Stimulated activated CD4-positive, alpha-beta T cell treated with anti-CD3 and anti-CD28 coated beads, Interleukin-15, amount 100 ng/mL, for 48 hours (primary cell): ENCODE measurements around the gene PPP6R2.

Source experiments
- DNase-seq, 2 donors: peaks; one replicate each; pipeline ENCODE4 v3.0.0-alpha.2; 2020; ENCODE audit warnings: low read depth in 2 of 2

The PPP6R2 gene

DNA sequence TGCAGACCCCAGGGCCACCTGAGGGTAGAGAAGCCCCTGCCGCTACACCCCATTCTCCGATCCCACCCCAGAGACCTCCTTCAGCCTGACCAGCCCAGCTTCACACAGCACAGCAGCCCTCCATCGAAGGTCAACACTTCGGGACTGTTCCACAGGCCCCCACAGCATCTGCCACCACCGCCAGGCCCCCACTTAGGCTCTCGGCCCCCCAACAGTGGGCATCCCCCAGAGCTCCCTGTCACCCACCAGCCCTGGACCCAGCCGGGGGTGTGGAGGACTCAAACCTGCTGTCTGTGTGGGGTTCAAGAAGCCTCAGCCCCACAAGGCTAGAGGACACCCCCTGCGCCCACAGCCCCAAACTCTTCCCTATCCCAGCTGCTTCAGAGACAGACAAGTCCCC lies 125.5 kb downstream of the PPP6R2 start:
- DNase-seq = no peak

DNA sequence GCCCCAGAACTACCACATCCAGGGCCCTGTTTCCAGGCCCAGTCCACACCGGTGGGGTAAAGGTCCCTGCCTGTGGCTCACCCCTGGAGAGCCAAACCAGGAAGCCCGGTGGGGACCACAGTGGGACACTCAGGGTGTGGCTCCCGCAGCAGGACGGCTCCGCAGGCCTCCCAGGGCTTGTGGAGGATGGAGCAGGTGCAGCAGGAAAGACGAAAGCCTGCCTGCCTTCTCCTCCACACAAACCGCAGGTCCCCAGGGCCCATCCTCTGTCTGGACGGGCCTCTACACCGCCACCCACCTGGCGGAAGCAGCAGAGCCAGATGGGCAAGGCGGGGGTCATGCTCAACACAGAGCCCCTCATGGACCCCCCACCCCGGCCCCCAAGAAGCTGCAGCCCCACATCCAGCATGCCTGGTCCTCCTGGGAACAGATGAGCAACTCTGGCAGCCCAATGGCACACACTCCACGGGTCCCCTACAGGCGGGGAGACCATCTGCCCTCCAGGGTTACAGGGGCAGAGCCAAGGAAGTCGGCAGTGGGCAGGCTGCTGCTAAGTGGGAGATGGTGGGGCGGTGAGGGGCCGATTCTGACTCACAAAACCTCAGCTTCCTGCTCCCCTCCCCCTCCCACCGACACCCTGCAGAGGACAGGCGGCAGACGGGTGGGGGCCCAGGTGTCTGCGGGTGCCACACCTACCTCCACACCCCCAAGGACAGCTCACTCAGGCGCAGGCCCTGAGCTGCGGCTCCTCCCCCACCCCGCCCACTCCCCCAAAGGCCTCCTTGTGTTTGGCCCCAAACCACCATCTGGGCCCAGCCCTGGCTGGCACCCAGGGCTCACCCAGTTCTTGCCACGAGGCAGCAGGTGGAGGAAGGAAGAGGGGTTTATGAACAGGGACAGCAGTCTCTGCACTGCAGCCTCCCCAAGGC lies 126.5 kb downstream of the PPP6R2 start:
- DNase-seq = peak; percentile 89 to 92

DNA sequence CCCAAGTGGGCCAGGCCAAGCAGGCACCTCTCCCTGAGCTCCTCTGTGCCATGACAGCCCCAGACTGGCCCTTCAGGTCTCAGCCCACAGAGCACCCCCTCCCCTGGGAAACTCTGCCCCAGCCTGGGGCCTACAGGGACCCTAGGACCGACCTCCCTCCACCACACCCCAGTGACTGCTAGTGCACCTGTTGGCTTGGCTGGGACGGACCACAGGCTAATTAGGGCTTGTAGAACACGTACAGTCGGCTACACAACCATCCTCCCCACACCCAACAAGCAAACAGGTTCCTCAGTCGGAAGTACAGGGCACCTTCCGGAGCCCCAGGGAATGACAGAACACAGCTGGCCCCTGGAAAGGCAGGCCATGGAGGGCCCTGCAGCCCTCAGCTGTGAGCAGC lies 127.4 kb downstream of the PPP6R2 start:
- DNase-seq = no peak

DNA sequence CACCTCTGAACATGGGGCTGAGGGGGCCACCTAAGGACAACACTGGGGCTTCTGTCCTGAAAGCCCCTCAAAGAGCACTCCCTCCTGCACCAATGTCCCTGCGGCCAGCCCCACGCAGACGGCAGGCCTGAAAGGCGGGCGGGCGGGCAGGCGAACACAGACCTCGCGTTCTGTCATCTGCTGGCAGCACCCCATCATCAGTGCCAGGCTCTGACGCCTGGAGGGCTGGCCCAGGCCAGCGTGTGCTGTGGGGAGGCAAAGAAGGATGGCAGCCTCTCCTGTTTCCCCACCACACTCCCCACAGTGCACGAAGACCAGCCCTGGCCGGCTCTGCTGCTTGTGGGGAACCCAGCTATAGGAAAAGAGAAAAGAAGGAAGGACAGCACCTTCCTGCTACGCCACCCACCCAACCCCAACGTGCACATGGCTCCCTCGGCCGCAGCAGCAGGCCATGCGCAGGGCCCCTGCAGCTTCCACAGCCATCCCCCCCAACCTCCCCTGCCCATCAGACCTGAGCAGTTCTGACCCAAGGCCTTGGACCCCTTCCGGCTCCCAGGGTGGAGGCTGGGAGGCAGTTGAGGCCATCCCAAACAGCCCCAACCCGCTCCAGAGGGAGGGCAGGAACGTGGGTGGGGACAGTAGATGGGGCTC lies 128.2 kb downstream of the PPP6R2 start:
- no peak for DNase-seq

DNA sequence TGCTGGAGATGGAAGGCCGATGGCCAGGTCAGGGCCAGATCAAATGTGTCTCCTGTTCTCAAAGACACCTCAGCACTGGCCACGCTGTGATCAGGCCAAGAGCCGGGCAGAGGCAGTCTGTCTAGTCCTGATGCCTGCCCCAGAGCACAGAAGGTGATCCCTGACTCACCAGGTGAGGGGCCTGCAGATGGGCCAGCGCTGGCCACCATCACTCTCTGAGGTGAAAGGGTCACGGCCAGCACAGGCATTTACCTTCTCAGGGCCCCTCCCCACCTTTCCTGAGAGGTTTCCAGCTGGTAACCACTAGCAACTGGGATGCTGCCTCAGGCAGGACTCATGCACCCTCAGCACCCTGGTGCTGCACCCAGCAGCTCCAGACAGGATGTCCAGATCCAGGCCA lies 128.8 kb downstream of the PPP6R2 start:
- DNase-seq = no peak

DNA sequence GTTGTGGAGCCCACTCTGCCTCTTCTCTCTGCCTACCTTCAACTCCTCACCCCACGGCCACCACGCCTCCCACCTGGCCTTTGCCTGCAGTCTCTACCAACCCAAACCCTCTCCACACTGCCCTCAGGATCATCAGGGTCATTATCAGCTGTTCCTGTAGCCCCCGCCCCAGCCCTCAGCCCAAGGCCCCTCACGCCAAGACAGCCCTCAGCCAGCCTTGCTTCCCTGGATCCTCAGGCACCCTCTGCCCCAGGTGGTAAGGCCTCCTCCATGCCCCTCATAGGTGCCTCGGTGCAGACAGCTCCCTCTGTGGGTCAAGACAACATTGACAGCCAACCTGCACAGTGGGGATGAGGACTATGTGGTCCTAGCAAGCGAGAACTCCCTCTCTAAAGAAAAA lies 130.0 kb downstream of the PPP6R2 start:
- peak in 1 of 2 donors; percentile 54 for DNase-seq

DNA sequence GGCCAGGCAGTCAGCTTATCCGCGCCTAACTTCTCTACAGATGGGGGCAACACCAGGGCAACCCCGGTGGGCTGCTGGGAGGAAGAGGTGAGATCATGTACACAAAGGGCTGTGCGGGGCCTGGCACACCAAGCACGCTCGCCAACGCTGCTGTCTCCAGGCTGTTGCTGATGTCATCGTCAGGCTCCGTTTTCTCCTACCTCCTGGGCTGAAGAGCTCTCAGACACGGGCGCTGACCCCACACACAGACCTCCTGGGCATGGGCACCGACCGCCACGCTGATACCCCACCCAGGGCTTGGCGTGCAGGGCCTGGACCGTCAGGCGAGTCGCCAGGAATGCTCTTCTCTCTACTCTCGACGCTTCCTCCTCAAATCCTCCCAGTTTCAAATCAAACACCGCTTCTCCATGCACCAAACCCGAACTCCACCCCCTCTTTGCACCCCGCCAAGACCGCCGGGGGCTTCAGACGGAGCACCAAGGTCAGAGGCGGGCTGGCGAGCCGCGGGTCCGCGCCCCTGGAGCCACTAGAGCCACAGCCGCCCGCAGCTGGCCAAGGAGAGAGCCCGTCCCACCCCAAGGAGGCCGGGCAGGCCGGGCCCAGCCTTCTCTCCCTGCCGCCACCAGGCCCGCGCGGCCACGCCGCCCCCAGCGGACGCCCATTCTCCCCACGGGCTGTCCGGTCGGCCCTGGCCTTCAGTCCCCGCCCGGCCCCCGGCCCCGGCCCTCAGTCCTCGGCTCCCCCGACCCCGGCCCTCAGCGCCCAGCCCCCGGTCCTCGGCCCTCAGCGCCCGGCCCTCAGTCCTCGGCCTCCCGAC lies 130.9 kb downstream of the PPP6R2 start:
- DNase-seq = no peak

DNA sequence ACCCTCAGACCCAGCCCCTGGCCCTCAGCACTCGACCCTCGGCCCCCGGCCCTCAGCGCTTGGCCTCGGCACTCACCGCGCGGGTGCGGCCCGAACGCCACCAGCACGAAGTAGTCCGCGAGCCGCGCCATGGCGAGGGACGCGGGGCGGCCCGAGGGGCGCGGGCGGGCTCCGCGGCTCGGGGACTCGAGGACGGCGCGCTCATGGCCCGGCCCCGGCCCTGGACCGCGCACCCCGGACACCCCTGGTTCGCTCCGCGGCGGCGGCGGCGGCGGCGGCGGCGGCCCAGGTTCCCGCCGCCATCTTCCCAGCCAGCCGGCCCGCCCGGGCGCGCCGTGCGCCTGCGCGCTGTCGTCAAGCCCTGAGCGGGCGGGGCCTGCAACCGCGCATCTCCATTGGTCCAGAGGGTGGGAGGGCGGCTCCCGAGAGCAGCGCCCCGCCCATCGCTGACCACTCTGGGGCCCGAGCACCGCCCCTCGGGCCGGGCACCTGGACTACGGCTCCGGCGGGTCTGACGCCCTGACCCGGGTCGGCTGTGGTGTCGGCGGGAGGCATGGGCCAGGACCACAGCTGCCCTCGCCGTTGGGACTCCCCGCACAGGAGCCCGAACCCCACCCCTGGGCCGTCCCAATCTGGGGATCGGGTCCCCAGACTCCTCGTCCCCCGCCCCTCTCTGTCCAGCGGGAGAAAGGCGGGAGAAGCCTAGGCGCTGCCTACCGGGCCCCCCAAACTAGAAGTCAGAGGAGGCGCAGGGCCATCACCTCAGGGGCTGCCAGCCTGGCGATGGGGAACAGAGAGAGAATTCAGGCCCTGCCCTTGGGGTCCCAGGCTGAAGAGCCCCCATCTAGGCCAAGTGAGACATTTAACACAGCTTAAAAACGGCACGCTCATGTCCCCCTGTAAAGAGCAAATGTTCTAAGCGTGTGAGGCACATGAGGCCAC lies 131.9 kb downstream of the PPP6R2 start, which contains the start of gene SBF1:
Gene SBF1, minus strand, starts transcription at position 326 of the 942 bp plus-strand sequence. Its CDS starts 195 bp downstream, at position 131.
- DNase-seq = peak; percentile 74 to 86

DNA sequence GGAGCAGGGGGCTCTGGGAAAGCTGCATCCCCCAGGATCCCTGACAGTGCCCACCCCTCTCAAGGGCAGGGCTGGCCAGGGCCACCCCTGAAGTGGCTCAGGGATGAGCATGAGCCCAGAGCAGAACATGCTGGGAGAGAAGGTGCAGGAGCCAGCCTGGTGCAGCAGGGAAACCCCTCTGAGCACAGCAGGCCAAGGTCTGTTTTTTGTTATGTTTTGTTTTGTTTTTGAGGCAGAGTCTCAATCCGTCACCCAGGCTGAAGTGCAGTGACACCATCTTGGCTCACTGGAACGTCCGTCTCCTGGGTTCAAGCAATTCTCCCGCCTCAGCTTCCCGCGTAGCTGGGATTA lies 132.5 kb downstream of the PPP6R2 start:
- DNase-seq = no peak

DNA sequence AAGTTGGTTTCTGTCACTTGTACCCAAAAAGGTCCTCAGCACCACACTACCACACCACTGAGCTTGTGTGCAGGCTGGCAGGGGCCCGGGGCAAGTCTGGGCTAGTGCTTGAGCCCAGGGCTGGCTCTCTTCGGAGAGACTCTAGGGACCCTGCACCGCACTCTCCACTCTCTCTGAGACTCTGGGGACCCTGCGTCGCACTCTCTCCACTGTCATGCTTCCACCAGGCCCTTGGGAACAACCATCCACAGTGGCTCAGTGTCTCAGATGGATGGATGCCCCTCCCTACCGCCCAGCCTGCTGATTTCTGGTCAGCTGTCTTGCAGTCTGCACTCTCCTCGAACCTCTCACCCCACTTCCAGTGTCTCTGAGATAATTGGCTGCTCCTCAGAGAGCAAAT lies 133.7 kb downstream of the PPP6R2 start:
- DNase-seq = no peak

DNA sequence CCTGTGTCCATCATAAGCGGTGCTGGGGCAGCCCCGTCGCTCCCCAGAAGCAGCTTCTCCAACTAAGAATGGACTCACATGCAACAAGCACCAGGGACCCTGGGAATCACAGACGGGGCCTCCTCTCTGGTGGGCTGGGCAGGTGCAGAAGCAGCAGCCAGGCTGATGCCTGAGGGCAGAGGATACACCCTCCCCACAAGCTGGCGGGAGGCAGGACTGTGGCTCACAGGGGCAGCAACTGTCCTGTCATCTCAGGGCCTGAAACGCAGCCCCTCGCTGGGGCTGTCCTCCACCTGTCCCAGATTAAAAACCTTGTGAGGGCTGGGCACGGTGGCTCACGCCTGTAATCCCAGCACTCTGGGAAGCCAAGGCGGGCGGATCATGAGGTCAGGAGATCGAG lies 134.8 kb downstream of the PPP6R2 start:
- no peak for DNase-seq

DNA sequence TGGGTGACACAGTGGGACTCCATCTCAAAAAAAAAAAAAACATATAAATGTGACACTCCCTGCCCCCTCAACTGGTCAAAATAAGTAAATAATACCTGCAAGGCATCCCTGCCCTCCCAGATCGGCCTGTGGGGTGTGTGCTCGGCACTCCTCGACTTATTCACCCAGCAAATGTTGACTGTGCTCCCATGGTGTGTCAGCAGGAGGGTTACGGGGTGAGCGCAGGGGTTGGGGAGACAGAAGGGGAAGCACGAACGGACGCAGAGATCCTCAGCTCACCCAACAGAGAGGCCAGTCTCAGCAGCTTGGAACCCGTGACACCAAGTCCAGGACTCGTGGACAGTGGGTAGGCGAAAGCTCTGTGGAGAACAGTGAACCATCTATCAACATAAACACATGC lies 136.6 kb downstream of the PPP6R2 start:
- no peak for DNase-seq

DNA sequence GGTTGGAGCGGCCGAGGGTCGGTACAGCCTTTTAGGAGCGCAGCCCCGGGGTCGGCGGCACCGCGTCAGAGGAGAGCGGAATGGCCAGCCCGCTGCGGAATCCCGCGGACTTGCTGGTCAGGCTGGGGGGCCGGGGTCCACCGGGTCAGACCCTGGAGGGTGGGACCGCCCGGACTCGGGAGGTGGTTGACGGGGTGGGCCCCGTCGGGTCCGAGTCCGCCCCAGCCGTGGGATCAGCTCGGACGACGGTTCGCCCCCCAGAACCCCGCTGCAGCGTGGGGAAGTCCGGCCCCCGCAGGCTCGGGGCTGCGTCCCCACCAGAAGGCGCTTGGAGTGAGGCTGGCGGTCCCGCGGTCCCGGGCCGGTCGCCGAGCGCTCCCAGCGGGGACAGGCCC lies 137.9 kb downstream of the PPP6R2 start:
- DNase-seq = no peak

DNA sequence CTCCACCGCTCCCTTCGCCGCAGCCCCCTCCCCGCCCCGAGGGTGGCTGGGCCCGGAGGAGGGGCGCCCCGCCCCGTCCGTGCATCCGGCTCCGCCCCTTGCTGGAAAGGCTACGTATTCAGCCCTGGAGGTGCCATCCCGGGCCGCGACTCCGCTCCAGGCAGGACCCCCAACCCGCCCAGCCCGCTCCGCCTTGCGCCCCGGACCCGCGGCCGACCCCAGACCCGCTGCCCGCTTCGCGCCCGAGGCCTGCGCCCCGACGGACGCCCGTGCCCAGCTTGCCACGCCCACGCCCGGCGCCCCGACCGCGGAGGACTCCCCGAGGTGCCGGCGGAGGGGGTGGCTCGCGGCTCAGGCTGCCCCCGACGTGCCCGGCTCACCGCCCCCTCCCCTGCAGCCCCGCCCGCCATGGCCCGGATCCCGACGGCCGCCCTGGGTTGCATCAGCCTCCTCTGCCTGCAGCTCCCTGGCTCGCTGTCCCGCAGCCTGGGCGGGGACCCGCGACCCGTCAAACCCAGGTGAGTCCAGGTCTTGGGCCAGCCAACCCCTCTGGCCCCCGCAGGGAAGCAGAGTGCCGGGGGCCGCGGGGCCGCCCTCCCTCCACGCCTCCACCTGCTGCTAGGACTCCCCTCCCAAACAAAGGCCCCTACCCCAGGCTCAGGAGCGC lies 138.4 kb downstream of the PPP6R2 start, which contains the start of gene ADM2:
Gene ADM2, plus strand, starts transcription at position 104 of the 667 bp plus-strand sequence. Its CDS starts 305 bp downstream, at position 409.
- DNase-seq = peak in 1 of 2 donors; percentile 50

DNA sequence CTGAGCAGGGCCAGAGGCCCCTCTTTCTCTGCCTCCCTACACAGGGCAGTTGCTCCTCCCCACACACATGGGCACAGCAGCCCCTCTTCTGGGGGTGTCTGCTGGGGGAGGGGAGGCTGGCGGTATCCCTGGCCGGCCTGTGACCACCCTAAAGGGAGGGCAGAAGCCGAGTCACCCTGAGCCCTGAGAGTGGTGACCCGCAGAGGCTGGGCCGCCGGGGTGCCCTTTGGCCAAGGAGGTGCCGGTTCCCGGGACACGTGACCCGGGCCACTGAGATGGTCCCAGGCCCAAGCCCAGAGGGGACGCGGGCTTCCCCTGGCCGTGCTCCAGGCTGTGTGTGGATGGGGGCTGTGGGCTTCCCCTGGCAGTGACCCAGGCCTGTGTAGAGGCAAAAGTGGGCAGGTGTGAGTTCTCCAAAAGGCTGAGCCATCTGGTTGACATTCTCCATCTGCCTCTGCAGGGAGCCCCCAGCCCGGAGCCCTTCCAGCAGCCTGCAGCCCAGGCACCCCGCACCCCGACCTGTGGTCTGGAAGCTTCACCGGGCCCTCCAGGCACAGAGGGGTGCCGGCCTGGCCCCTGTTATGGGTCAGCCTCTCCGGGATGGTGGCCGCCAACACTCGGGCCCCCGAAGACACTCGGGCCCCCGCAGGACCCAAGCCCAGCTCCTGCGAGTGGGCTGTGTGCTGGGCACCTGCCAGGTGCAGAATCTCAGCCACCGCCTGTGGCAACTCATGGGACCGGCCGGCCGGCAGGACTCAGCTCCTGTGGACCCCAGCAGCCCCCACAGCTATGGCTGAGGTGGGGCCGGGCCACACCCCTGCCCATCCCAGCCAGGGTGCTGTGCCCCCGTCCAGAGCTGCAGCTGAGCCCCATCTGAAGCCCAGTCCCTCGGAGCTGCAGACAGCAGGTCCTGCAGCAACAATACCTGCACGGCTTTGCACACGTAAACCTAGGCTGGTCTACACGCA lies 139.3 kb downstream of the PPP6R2 start:
- DNase-seq = no peak

DNA sequence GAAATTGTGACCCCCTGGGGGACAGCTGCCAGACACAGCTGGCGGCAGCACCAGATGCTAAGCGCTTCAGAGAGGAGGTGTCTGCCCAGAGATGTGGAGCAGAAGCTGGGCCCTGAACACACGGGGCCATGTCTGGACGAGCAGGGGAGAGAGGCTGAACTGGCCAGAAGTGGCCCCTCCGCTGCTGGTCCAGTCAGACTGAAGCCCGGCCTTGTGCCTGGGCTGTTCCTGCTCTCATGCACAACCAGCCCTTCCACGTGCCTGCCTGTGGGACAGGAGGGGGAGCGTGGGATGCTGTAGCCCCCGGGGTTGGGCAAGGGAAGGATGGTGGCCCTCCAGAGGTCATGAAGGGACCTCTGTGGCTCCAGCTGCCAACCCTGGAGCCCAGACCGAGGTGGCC lies 140.0 kb downstream of the PPP6R2 start:
- DNase-seq = no peak

DNA sequence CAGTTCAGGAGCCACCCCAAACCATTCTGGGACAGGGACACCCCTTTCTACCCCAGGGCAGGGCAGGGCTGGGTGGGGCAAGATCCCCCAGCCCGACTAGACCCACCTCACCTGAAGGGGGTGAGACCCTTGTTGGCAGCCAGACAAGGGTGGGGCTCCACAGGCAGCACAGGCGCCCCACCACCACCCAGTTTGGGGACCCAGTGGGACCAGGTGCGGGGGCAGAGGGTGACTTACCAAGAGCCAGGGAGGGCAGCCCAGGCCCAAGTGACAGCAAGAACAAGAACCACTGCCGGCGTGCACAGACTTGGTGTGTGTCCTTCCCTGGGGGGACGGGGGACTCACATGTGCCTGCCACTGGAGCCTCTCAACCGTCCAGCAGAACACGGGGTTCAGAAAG lies 140.4 kb downstream of the PPP6R2 start:
- DNase-seq = no peak

DNA sequence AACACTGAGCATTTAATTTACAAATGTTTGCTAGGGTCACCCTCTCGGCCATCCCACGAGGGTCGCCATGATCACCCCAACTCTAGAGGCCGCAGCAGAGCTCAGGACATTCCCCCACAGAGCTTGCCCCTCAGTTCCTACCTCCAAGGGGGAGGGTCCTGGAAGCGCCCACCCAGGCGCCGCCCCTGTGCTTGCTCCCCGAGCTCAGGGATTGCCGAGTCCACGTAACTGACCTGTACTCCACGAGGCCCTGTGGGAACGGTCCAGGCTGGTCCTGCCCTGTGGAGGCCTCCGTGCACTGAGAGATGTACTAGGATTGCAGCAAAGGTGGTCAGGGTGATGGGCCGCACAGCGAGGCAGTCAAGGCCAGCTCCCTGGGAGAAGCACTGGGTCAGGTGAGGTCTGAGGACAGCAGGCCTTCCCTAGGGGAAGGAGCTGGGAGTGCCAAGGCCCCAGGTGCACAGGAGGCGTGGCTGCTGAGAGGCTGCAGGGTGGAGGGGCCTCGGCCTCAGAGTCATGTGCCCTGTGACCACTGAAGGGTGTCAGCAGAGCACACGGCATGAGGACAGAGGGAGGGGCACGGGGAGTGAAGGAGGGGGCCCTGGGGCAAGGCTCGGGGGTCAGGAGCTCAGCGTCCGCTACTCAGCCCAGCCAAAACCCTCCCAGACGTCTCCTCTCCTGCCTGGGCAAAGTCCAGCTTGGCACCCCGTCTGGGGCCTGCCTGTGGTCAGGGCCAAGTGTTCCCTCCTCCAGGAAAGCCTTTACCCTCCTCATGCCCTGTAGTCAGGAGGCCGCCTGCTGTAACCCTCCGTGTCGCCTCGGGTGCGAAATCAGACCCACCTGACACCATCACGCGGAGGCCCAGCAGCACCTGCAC lies 141.1 kb downstream of the PPP6R2 start:
- DNase-seq = no peak
